HG03565 (cell line): Measurements from ENCODE around the gene SRSF3.

Experiments
- ATAC-seq: cut with Tn5 transposase; IDR thresholded peaks from one replicate; pipeline ENCODE4 v1.9.1; 2021; ENCODE audit warnings: mild to moderate bottlenecking, moderate library complexity; ENCODE audit not compliant: unreplicated experiment

SRSF3 gene

DNA sequence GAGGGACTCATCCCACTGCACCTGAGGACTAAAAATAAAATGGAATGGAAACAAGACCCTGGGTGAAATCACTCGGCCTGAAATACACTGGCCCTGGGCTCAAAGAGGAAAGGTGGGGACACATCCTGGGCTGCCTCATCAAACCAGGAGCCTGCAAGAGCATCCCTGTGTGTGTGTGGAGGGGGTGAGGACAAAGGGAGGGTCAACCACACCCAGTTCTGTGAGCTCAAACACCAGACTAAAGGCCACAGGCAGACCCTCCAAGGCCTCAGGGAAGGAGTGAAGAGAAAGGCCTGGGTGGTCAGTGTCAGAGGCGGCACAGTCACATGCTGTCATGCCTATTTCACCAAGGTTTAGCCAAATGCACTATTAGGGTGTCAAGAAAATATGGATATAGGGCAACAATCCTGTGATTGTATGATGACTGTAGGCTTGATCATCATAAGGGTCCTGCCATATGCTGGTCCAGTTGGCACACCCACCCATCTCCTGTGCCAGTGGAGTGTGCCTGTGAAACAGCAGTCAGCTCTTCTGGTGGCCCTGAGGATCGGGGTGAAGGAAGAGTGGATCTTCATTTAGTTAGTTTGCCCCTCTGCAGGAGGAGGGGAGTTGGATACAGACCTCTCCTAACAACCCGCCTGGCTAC lies 28.9 kb downstream of the SRSF3 start:
- no peak for ATAC-seq

DNA sequence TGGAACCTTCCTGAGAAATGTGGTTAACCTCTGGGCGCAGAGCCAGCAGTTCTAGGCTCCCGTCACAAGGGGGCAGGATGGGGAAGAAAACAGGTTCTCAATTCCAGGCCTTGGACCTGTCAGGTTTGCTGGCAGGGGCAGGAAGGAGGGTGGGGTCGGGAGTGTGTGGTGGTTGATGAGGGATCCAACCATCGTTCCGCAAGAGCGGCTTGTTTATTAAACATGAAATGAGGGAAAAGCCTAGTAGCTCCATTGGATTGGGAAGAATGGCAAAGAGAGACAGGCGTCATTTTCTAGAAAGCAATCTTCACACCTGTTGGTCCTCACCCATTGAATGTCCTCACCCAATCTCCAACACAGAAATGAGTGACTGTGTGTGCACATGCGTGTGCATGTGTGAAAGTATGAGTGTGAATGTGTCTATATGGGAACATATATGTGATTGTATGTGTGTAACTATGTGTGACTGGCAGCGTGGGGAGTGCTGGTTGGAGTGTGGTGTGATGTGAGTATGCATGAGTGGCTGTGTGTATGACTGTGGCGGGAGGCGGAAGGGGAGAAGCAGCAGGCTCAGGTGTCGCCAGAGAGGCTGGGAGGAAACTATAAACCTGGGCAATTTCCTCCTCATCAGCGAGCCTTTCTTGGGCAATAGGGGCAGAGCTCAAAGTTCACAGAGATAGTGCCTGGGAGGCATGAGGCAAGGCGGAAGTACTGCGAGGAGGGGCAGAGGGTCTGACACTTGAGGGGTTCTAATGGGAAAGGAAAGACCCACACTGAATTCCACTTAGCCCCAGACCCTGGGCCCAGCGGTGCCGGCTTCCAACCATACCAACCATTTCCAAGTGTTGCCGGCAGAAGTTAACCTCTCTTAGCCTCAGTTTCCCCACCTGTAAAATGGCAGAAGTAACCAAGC lies 29.6 kb downstream of the SRSF3 start:
- no peak for ATAC-seq

- ATAC-seq: no peak
These were observed 30.4 kb downstream of the SRSF3 start for GRCh38 chr6:36624461-36625157.

GRCh38 chr6:36625158-36625919 lies 31.2 kb downstream of the SRSF3 start:
- no peak for ATAC-seq

DNA sequence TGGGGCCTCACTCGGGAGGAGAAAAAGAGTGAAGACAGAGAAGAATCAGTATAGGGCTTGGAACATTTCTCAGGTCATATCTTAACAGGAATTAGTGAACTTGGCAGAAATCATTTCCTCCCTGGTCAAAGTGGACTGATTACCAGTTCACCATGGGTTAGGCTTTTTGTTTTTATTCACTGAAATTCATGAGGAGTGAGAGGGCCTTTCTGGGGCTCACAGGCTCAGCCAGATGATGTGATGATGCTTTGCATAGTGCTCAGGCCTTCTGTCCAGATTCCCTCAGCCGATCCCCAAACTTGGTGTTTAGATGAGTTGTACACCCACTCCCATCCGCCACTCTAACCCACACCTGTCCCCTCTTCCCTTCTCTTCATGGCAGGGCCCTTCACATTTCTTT lies 32.5 kb downstream of the SRSF3 start:
- ATAC-seq: no peak

GRCh38 chr6:36627141-36627540 lies 33.0 kb downstream of the SRSF3 start:
- ATAC-seq: no peak

DNA sequence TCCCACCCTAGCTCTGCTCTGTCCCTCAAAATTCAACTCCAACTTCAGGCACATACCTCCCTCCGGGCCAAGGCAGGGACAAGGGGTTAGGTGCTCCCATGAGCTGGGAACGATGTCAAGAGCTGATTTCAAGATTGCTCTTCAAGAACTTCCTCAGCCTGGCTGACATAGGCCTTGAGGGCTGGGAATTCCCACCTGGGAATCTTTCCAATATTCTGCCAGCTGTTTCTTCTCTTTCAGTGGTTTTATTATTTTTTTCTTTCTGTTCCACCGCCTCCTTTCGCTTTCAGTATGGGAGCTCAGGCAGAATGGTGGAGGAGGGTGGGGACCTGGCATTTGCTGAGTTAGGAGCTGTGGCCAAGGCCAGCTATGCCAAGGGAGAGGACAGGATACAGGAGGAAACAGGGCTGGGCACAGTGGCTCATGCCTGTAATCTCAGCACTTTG lies 33.7 kb downstream of the SRSF3 start:
- no peak for ATAC-seq

DNA sequence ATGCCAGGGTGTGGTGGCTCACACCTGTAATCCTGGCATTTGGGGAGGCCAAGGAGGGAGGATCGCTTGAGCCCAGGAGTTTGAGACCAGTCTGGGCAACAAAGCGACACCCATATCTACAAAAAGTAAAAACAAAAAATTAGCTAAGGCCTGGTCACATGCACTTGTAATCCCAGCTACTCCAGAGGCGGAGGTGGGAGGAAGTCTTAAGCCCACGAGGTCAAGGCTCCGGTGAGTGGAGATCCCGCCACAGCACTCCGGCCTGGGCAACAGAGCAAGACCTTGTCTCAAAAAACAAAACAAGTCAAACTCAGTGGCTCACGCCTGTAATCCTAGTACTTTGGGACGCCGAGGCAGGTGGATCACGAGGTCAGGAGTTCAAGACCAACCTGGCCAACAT lies 35.6 kb downstream of the SRSF3 start:
- no peak for ATAC-seq

DNA sequence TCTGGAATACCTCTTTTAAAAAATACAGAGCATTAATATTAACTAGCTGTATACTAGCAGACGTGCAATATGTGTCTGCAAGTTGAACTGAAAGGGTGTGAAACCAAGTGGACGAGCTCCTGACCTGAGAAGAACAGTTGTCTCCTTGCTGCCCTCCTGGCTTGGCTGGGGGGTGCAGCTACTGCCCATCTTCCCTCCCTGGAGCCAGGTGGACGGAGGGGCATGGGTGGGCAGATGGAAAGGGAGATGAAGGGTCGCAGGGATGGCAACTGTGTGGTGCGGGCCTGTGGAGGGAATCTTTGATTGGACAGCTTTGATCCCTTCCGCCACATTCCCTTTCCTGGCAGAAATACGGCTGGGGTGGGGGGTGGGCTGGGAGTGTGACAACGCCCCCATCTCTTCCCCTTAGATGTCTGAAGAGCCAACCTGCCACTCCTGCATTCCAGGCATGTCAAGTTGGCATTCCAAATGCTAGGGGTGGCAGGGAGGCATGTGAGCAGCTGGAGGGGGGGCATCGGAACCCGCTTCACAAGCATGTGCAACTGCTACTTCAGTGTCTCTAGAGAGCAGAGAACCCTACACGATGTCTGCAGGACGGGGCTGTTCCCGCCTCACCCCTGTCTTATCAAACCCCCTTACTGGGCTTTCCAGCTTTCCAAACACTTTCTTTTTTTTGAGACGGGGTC lies 37.3 kb downstream of the SRSF3 start:
- ATAC-seq: no peak

- no peak for ATAC-seq
These were observed 39.2 kb downstream of the SRSF3 start for GRCh38 chr6:36633370-36633769.

GRCh38 chr6:36633915-36634314 lies 39.8 kb downstream of the SRSF3 start:
- ATAC-seq: no peak

DNA sequence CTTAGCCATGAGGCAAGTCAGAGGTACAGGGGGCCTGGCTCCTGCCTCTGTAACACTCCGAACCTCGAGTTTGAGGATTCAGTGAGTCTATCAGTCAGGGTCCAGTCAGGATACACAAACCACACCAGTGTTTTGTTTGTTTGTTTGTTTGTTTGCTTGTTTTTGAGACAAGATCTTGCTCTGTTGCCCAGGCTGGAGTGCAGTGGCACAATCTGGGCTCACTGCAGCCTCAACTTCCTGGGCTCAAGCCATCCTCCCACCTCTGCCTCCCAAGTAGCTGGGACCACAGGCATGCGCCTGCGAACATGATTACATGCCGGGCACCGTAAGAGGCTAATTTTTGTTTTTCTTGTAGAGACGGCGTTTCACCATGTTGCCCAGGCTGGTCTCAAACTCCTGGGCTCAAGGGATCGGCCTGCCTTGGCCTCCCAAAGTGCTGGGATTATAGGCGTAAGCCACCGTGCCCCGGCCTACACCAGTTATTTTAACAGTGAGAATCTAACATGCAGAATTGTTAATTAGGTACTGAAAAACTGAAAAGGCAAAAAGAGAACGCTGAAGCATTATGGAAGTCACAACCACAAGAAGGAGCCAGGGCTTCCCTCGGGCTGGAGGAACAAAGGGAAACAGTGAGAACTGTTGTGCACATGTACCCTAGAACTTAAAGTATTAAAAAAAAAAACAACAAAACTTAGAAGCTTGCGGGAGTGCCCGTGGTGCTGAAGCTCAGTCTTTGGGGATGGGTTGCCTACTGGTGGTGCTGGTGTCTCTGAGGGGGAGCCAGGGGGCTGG lies 40.4 kb downstream of the SRSF3 start:
- ATAC-seq: no peak

GRCh38 chr6:36636283-36636682 lies 42.1 kb downstream of the SRSF3 start:
- no peak for ATAC-seq

DNA sequence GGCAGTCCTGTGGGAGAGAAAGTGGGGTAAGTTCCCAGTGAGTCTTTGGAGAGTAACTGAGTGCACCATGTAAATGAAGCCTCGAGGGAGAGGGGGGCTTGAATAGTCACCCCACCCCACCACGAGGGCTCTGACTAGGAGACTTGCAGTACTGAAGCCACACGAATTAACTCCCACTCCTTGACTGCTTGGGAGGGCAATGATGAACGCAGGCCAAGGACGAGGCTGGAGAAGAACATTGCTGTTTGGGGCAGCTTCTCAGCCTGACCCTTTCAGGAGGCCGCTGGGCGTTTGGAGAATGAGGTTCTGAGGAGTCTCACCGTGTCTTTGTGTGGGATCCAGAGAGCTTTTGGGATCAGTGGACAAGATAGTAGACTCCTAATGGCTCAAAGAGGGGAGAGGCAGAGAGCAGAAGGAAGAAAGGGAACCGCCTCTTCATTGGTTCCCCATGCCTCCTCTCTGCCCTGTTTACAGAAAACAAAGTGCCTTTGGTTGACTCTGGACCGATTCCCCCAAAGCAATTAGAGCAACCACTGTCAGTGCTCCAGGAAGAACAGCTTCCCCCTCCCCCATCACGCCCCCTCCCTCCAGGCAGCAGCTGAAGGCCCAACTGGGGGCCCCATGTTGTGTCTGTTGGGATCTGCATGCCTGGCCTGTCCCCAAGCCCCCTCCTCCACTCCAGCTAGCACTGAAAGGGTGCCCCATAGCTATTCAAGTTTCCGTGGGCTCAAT lies 42.7 kb downstream of the SRSF3 start:
- no peak for ATAC-seq

- ATAC-seq: no peak
These were observed 44.4 kb downstream of the SRSF3 start for GRCh38 chr6:36638579-36638978.

GRCh38 chr6:36639171-36639808 lies 45.1 kb downstream of the SRSF3 start:
- ATAC-seq: no peak

DNA sequence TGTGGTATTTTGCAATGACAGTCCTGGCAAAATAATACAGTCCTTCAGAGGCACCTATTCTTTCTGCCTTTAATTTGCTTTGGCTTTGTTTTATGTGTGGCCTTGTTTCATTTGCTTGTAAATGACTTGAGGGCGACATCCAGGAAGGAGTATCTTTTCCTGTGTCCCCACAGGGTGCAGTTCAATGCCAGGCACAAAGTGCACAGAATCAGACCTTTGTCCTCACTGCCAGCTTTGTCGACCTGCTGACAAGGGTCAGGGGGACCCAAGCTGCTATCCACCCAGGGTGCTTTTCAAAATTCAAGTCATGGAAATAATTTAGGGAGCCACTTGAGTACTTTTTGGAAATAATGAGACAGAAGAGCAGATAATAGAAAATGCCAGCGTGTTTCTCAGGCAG lies 47.4 kb downstream of the SRSF3 start:
- ATAC-seq: no peak
